GM19395 (cell line): Measurements from ENCODE around the gene NHP2.

Experiments used
- ATAC-seq: cut with Tn5 transposase; IDR thresholded peaks from one replicate; pipeline ENCODE4 v1.9.1; 2021; ENCODE audit warnings: mild to moderate bottlenecking, moderate library complexity; ENCODE audit not compliant: unreplicated experiment

The NHP2 gene

DNA sequence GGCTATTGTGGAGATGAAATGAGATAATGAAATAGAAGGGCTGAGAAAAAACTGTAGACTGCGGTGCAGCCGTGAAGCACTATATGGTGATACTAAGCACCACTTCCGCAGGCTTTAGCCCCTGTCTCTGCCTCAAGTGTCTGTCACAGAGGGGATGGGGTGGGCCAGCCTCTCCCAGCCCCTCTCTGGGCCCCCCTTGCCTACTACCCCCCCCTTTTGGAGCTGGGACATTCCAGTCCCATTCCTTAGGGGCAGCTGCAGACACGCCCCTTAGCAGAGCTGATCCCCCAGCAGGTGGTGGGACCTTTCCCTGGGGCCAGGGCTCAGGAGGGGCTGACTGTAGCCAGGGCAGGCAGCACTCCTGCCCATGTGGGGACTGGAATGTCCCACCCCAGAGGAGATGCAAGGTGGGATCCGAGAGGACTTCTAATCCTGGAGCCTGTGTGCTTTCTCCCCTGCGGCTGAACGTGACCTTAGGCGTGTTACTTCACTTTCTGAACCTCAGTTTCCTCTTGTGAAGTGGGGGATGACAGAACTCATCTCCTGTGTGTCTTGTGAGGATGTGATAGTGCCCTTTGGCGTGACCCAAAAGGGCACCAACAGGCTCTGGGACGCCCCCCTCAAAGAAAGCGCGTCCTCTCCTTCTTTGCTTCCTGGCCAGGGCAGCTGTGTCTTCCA, 38.4 kb downstream of the NHP2 start:
- ATAC-seq: no peak

DNA sequence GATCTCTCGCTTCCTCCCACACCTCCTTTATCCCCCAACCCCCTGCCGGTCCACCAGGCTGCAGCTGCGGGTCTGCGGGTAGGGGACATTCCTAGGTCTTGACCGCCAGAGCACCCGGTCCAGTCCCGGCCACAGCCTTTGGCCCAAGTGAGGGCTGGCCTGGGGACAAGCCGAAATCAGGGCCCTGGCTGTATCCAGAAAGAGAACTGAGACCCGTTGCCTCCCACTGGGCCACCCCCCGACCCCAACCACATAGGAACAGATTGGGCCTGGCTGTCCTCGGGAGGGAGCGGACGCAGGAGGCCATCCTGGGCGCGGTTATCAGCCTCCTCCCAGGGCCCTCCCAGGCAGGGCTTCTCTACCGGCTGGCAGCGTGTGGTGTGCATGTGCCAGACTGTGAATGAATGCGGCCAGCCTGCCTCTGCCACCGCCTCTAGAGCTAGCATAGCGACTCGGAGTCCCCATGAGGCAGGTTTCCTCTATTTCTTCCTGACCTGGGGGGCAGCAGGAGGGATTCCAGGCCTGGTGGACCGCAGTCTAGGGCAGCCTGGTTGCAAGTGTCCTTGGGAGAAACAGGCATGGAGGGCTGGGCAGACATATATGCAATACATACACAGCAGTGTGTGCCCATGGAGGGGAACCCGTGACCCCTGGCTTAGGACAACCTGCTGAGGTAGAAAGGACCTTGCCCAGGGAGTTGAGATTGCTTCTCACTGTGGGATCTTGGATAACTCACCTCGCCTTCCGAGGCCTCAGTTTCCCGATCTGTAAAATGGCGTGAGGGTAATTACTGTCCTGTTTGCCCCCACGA, 39.2 kb downstream of the NHP2 start:
- ATAC-seq: no peak

DNA sequence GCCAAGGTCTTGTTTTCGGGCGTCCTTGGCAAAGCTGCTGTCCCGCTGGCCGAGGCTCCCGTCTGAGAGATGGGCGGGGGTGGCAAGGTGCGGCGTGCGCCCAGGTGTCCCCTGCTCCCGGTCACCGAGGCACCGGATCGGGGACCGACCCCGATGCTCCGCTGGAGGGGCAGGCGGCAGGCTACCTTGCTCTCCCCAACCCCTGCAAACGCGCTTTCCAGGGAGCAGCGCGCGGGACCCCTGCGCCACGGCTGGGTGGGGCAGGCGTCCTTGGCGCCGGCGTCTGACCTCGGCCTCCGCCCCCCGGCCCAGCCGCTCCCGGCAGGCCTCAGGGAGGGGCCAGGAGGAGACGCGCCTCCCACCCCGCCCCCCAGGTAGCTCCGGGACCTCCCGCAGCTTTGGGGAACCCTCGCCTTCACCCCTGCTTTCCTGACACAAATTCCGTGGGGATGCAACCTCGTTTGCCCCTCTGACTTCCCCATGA, 39.8 kb downstream of the NHP2 start:
- no peak for ATAC-seq

DNA sequence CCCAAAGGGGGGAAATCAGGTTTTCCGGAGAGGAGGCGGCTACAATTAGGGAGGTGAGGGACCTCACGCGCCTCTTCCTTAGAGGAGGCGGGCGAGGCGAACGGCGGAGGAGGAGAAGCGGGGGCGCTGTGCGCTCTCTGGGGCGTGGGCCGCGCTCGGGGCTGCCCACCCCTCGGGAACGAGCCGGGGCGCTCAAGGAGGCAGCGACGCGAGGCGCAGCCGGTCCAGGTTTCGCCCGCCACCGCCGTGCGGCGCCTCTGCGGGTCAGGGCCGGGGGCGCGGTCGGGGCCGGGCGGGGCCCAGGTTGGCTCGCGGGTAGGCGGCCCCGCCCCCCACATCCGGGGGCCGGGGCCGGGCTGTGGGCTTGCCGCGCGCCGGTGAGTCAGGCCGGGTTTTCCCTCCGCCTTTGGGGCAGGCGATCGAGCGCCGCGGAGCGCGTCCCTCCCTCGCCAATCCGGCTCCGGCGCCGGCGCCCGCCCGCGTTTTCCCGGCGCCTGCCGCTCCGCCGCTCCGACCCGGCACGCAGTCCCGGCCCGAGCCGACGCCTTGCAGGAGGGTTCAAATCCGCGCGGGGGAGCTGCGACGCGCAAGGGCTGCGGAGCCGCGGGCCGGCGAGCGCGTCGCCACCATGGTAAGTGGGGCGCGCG, 40.4 kb downstream of the NHP2 start, which contains the start of gene N4BP3:
TSS of gene N4BP3 (plus strand) at position 392 of the 647 bp plus-strand sequence. CDS start 6,052 bp downstream, outside the sequence.
- ATAC-seq: peak; percentile 53

DNA sequence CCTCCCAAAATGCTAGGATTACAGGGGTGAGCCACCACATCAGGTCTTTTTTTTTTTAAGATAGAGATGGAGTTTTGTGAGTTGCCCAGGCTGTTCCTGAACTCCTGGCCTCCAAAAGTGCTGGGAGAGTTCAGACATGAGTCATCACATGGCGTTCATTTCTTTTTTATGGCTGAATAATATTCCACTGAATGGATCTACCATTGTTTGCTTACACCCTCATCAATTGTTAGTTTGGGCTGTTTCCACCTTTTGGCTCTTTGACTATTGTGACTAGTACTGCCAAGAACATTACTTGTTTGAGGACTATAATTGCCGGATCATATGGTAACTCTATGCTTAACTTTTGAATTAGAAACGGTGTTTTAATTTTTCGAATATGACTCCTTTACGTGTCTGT, 41.1 kb downstream of the NHP2 start:
- no peak for ATAC-seq

DNA sequence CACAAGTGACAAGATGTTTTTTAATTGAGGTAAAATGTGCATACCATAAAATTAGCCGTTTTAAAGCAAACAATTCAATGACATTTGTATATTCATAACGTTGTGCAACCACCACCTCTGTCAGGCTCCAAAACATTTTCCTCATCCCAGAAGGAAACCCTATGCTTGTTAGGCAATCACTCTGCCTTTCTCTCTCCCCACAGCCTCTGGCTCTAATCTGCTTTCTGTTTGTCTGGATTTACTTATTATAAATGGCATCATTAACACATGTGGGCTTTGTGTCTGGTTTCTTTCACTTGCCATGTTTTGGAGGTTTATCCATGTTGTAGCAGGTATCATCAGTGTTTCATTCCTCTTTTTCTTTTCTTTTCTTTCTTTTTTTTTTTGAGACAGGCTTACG, 41.8 kb downstream of the NHP2 start:
- no peak for ATAC-seq

DNA sequence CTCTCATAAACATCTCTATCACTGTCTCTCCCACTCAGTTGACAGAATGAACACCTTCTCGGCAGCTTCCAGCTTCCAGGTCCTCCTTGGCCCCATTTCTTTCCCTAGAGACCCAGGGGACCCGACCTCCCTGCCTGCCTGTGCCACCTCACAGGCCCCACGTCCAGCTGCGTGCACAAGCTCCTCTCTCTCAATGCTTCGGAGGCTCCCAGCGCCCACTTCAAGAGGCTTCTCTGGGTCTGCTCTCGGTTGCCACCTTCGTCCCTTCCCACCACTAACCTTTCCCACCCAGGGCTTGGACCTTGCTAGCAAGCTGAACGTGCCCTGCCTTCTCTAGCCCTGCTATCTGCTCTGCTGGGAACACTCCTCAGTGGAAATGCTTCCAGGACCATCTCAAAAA, 43.2 kb downstream of the NHP2 start:
- ATAC-seq: no peak

DNA sequence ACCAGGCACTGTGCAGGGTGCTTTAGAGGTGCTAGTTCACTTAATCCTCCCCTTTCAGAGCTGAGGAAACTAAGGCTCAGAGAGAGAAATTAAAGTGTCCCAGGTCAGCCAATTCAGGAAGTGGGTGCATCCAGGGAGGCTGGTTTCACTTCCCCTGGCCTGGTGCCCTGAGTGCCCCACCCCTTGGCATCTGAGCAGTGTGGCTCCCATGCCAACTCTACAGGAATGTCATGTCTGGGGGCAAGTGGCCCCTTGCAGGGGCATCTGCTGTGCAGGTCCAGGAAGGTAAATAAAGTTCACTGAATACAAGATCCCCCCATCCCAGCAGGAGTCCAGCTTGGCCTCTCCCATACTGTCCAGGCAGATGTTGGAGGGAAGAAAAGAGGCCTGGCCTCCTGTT, 44.7 kb downstream of the NHP2 start:
- no peak for ATAC-seq

DNA sequence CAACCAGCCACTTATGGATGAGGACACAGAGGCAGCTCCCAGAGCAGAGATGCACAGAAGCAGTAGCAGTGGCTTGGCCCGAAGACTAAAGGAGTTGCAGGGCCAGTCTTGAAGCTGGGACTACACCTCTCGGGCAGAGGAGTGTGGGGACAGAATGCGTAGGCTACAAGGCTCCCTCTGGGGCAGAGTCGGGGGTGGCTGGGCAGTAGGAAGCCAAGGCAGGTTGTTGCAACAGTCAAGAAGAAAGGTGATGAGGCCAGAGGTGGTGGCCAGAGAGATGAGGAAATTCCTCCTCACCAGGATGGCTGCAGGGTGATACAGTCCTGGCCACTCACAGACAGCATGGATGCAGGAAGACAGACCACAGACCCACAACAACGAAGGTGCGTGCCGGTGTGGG, 45.2 kb downstream of the NHP2 start:
- ATAC-seq: no peak

DNA sequence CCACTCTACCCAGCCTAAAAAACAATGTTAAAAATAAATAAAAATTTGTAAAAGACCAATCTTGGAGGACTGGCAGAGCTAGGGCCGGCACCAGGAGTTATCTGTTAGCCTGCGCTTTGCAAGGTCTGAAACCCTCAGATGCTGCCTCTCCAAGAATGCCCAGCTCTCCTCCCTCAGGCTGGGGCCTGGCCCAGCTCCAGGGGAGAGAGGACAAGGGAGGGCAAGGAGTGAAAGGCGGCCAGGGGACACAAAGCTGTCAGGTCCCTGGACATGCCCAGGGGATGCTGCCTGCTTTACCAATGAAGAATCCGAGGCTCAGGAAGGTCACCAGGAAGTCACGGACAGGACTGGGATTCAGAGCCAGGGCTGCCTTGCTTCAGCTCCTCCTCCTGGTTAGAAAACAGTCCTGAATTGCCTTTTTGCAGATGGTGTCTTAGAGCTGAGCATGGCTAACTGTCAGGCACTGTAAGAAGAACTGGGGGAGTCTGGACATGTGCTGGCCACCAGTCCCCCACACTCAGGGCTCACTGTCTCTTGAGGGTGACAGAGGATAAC, 45.9 kb downstream of the NHP2 start:
- no peak for ATAC-seq

DNA sequence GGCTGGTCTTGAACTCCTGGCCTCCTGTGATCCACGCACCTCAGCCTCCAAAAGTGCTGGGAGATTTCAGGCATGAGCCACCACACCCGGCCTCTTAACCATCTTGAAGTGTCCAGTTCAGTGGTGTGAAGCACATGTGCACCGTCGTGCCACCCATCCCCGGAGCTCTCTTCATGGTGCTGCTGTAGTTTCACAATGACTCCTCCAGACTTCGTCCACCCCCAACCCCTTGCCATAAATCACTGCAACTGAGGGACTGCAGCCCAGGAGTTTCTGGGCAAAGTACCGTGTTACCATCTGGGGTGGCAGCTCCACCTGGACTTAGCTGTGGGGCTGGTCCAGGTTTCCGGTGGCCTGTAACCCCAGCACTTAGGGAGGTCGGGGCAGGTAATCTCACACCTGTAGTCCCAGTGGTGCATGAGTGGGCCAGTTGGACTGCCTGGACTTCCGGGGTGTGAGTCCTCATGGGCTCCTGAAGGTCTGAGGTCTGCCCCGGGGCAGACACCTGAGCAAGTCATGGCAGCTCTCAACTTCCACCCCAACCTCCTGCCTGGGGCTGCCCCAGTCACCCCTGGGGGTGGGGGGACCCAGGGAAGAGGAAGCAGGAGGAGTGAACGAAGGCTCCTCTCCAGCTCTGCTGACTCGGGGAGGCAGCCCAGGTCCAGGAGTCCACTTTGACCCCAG, 47.0 kb downstream of the NHP2 start:
- ATAC-seq: no peak

DNA sequence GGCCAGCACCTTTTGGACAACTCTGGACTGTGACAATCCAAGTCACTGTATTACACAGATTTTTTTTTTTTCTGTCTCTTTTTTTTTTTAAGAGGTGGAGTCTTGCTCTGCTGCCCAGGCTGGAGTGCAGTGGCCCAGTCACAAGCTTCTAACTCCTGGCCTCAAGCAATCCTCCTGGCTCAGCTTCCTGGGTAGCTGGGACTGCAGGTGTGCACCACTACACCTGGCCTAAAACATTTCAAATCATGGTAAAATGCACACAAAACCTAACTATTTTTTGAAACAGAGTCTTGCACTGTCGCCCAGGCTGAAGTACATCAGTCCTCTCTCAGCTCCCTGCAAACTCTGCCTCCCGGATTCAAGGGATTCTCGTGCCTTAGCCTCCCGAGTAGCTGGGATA, 47.6 kb downstream of the NHP2 start:
- no peak for ATAC-seq

DNA sequence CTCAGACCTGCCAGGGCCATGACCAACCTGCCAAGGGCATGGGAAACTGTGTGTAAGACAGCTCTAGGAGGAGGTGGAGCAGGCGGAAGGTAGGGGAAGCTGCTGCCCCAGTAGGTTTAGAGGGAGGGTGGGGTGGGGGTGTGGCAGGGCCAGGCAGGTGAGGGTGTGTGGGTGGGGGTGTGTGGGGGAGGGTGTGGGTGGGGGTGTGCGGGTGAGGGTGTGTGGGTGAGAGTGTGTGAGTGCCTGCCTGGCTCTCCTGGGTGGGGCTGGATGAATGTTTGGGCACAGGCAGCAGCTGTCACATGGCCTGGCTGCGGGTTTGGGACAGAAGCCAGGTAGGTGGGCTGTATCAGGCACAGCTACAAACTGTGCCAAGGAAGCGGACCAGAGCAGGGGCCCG, 49.2 kb downstream of the NHP2 start:
- ATAC-seq: no peak

DNA sequence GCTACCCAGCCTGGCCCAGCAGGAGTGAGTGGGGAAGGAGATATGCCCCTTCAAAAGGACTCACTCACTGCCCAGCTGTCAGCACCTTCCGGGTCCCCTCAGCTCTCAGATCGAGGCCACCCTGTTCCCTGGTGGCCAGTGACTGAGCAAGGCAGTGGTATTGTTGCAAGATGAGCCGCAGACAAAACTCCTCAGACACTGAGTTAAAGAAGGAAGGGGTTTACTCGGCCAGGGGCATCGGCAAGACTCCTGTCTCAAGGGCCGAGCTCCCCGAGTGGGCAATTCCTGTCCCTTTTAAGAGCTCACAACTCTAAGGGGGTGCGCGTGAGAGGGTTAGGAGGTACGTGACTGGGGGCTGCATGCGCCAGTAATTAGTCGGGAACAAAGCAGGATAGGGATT, 50.1 kb downstream of the NHP2 start:
- ATAC-seq: no peak
